ENCODE measurements around the gene PTGDS.

Gene PTGDS

GRCh38 chr9:136946228-136947027, 30.9 kb upstream of the PTGDS start:
- no peak for DNase-seq

GRCh38 chr9:136947028-136947891, 30.0 kb upstream of the PTGDS start:
- no peak for DNase-seq

GRCh38 chr9:136947955-136948510, 29.3 kb upstream of the PTGDS start:
- peak; percentile 57 for DNase-seq

DNA sequence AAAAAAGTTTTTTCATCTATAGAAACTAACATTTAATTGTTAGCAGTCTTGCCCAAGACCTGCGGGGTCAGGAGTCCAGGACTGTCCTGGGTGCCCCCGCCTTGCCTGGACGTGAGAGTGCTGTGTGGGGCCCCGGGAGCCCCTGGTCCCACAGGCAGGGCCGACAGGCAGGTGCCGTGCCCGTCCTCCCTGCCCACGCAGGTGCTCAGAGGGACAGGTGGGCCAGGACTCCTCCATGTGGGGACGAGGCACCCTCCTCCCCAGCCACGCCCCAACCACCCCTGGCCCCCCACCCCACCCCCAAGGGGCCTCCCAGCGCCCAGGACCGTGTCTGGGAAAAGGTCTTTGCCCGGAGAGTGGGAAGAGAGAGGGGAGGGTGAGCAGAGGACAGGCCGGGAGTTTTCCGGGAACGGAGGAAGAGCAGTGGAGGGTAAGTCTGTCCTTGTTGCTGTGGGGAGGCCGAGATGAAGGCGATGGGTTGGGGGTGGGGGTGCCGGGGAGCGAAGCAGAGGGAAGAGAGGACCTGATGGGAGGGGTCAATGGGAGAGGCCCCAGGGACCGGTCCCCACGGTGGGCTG, 28.0 kb upstream of the PTGDS start:
- no peak for DNase-seq

DNA sequence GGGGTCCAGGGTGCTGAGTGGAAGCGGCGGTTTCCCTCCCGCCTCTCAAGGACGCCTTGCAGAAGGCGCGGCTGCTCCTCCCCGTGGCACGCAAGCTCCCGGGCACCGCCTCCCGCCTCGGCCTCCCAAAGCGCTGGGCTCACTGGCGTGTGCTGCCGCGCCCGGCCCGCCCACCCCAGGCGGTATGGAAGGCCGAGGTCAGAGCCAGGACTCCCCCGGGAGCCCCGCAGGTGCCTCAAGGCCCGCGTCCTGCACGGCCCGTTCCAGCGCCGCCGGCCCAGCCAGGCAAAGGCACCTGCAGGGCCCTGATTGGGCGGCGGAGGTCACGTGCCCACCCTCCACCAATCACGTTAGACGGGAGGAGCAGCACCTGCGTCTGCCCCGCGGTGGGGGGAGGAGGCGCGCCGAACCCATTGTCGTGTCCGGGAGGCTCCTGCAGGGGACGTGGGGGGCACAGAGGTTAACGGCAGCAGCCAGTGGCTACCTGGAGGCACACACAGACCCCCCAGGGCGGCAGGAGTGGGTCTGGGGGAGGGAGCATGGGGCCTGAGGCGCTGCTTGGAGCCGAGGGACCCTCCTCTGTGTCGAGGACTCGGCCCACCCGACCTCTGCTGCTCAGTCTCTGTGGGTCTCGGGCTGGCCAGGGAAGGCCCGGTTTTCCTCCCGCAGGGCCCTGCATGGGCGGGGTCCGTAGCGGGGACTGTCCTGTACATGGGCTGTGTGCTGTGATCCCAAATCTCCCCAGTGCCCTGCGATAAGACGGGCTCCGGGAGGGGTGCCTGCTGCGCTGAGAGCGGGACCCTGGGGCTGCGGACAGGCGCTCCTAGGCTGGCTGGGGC, 27.3 kb upstream of the PTGDS start:
- DNase-seq, result peak; percentile 94

- no peak for DNase-seq
Measured at GRCh38 chr9:136950656-136951276, 26.5 kb upstream of the PTGDS start.

GRCh38 chr9:136951541-136952320, 25.6 kb upstream of the PTGDS start, which contains the start of gene LCN12:
TSS of gene LCN12 (plus strand) at chr9:136952273. CDS start at chr9:136952328, 55 bp downstream.
- no peak for DNase-seq

DNA sequence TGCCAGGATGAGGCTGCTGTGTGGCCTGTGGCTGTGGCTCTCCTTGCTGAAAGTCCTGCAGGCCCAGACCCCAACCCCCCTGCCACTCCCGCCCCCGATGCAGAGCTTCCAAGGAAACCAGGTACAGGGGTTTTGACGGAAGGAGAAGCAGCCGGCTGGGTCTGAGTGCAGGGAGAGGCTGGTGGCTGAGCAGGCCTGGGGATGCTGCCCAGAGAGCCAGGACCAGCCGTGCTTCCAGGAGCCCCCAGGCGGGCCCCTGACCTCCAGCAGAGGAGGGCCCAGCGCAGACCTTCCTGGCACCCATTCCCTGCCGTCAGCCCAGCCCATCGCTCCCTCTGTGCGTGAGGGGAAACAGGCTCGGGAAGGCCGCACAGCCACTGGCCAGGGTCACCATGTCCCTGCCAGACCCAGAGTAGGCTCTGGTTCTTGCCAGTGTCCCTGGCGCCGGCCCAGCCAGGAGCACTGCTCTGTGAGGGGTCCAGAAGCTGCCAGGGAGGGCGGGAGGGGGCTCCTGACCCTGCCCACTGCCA, 24.9 kb upstream of the PTGDS start:
- DNase-seq, result no peak

DNA sequence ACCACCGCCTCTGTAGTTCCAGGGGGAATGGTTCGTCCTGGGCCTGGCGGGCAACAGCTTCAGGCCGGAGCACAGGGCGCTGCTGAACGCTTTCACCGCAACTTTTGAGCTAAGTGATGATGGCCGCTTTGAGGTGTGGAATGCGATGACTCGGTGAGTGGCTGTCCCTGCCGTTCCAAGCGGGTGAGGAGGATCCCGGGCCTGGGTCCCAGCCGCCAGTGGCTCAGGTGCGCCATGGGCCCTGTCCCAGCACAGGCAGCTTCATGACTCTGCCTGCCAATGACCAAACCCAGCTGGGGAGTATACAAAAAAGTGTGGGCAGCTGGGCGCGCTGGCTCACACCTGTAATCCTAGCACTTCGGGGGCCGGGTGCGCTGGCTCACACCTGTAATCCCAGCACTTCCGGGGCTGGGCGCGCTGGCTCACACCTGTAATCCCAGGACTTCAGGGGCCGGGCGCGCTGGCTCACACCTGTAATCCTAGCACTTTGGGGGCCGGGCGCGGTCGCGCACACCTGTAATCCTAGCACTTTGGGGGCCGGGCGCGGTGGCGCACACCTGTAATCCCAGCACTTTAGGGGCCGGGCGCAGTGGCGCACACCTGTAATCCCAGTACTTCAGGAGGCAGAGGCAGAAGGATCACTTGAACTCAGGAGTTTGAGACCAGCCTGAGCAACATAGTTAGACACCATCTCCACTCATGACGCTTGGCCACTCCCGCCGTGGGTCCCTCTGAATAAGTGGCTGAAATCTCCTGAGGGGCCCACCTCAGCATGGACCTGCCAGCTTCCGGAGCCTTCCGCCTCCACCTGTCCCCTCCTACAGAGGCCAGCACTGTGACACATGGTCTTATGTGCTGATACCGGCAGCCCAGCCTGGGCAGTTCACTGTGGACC, 24.2 kb upstream of the PTGDS start:
- DNase-seq, result no peak

- no peak for DNase-seq
Measured at GRCh38 chr9:136953771-136954269, 23.5 kb upstream of the PTGDS start.

DNA sequence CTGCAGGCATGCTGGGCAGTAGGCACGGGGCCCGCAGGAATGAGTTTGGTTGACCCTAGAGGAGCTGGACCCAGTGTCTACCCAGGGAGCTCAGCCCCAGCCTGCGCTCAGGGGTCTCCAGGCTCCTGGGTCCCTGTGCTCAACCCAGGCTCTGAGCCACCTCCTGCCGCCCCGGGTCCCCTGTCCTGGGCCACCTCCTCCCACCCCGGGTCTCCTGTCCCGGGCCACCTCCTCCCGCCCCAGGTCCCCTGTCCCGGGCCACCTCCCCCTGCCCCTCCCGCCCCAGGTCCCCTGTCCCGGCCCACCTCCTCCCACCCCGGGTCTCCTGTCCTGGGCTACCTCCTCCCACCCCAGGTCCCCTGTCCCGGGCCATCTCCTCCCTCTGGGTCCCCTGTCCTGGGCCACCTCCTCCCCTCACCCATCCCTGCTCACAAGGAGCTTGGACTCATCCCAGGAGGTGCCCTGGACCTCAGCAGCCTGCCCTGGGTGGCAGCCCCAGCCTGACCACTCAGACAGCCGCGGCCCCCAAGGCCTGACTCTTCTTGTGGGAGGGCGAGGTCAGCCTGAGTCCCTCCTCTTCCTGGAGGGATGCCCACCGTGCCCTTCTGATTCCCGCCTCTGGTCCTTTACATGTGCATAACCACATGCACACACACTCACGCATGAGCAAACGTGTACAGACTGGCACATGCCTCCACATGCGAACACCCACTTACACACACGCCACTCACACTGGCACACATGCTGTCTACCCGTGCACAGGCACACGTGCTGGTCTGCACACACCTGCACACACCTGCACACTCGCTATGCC, 22.8 kb upstream of the PTGDS start:
- DNase-seq, result no peak

GRCh38 chr9:136955202-136955942, 21.9 kb upstream of the PTGDS start:
- no peak for DNase-seq

- no peak for DNase-seq
Measured at GRCh38 chr9:136955943-136956335, 21.4 kb upstream of the PTGDS start.

- DNase-seq, result no peak
Measured at GRCh38 chr9:136956604-136957003, 20.7 kb upstream of the PTGDS start.

DNA sequence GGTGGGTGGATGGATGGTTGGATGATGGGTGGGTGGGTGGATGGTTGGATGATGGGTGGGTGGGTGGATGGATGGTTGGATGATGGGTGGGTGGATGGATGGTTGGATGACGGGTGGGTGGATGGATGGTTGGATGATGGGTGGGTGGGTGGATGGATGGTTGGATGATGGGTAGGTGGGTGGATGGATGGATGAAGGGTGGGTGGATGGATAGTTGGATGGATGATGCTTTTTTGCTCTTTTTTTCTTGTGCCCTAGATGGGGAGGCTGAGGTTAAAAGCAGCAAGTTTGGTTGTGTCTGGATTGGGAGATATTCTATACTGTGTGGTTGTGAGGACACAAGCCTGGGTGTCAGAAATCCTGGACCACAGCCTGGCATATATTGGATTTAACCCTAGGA, 19.8 kb upstream of the PTGDS start:
- no peak for DNase-seq

DNA sequence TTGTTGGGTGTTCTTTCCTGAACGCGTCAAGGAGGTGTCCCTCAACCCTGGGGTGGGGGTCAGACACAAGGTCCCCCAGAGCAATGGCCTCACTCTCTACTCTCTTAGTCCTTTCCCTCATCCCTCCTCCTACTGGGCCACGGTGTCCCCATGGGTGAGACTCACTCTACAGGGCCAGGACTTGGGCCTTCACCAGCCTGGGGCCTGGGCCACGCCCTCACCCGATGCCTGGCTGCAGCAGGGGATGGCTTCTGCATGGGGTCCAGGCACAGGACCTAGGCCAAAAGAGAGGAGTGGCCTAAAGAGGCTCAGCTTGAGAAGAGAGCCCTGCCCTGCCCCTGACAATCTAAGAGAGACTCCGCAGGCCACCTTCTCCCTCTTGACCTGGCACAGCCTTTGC, 19.4 kb upstream of the PTGDS start:
- no peak for DNase-seq

DNA sequence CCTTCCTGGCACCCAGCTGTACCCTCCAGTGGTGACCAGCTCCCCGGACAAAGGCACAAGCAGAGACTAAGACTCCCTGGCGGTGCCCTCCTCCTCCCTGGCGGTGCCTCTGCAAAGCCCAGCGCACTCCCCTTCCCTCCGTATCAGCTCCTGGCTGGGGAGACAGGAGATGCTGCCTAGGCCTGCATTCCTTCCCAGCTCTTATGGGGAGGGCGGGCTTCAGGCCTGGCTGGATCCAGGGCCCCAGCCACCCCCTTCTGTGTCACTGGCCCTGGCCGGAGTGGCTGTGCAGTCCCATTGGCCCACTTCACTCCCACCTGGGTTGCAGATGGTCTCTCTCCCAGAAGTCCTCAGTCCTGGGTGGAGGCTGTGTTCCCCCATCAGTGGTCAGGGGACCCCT, 18.8 kb upstream of the PTGDS start:
- DNase-seq, result no peak
